Left hindlimb (tissue), 1 donor: ENCODE data around the gene CALCR.

Source experiments
- DNase-seq: peaks from one replicate; pipeline ENCODE4 v3.0.0-alpha.2; 2018

Gene CALCR

GRCh38 chr7:93442478-93443224 is 131.9 kb downstream of the CALCR start:
- no peak for DNase-seq

DNA sequence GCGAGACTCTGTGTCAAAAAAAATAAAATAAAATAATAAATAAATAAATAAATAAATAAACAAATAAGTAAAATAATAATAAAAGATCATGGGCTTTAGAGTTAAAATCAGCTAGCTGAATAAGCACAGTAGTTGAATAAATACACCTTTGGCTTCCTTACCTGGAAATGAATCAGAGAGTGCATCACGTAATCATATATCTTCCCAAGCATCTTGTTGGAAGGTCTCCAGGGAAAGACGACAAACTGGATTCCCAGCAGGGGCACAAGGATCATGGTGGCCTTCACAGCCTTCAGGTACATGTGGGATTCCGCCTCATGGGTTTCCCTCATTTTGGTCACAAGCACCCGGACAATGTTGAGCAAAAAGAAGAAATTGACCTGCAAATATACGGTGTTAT is 138.7 kb downstream of the CALCR start:
- no peak for DNase-seq

DNA sequence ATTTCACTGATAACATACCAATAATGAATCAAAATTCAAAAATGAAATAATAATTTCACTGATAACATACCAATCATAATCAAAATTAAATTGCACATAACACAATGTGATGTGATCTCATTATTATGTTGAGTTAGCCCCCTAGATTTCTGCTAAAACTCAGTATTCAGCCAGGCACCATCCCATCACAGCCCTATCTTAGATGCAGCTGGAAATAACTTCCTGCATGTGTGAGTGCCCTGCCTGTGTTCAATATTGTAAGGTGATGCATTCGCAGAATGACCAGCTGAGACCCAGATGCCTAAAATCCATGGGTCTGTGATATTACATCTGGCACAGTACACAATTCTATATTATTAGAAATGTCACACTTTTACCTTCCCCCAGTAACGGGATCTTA is 142.4 kb downstream of the CALCR start:
- DNase-seq, result no peak

DNA sequence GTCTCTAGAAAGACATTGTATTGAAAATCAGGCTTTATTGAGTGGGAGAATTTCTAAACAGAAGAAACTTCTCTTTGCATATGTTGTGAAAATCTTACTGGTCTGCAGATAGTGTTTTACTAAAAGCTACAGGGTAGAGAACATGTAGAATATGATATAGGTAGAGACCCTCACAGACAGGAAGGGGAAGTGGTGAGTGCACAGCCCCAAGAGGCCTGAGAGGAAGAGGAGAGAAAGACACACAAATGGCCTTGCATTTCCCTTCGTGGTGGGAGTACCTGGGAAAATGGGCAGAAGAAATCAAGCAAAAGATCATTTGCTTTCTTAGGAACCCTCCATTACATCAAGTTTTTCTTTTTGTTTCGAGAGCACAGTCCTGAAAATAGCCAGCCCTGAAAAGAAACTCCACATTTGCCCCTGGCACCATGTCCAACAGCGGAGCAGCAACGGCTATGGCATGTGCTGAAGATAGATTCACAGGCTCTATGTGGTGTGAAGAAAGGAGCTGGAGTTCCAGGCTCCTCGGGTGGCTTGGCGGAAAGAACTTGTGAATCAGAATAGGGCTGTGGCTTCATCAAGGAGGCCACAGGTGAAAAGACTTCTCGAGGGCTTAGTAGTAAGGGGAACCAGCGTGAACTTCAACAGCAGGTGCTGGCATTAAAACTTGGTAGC is 143.5 kb downstream of the CALCR start:
- DNase-seq, result no peak

GRCh38 chr7:93429563-93429962 is 145.0 kb downstream of the CALCR start:
- no peak for DNase-seq

DNA sequence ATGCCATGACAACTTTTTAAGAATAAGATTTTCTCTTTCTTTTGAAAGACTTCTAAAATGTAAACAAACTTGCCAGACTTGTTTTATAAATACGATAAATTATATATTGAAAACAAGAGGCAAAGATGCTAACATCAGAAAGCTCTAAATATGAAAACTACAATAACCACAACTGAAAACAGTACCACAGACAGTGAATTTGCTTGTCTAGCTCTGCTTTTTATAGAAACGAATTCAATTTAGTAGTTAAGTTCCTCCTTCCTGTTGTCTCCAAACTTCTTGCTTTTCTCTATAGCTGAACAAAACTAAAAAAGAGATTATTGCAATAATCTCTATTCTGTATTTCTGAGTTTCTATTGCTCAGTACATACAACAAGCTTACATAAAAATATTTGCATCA is 147.4 kb downstream of the CALCR start:
- no peak for DNase-seq

DNA sequence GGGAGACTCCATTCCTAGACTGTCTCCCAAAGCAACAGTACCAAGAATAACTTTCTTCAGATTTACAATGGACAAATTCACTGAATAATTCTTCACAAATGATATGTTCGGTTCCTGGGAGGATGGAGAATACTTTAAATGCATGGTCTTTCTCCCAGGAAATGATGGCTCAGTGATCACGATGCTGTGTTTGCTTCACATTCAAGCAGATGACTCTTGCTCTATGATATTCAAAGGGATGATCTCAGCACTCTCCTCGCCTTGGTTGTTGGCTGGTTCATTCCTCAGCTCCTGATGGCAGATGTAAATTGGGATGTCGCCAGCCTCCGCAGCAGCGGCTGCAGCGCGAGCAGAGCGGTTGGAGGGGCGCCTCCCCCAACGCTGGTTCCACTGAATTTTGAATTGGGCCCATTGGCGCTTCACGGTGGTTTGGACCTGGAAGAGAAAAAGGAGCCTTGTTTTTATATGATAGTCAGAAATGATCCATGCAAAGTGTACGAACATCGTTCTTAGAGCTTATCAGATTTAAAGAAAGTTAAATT is 148.3 kb downstream of the CALCR start:
- DNase-seq, result no peak

DNA sequence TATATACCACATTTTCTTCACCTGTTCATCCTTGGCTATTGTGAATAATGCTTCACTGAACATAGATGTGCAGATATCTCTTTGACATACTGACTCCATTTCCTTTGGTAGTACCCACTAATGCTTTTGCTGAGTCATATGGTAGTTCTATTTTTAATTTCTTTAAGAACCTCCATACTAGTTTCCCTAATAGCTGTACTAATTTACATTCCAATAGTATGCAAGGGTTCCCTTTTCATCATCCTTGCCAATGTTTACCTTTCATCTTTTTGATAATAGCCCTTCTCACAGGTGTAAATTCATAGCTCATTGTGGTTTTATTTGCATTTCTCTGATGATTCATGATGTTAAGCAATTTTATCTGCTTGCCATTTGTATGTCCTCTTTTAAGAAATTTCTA is 159.9 kb downstream of the CALCR start:
- no peak for DNase-seq

- DNase-seq, result no peak
These were observed 165.2 kb downstream of the CALCR start for GRCh38 chr7:93409324-93409723.

DNA sequence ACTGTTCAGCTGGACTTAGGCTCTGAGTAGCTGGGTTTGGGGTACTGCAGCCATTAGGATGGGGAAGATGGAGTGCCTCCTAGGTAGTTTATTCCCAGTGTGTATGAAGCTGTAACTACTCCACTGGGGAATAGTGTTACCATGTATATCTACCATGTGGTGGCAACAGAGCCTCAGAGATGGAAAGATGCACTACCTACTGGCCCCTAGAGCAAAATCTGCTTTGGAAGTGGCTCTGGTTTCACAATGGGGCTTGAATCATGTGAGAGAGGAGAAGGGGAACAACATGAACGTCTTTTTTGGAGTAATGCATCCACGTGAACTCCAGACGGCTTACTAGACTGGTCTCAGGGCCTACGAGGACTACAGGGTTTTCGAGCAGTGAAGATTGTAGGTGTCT is 167.3 kb downstream of the CALCR start:
- no peak for DNase-seq

DNA sequence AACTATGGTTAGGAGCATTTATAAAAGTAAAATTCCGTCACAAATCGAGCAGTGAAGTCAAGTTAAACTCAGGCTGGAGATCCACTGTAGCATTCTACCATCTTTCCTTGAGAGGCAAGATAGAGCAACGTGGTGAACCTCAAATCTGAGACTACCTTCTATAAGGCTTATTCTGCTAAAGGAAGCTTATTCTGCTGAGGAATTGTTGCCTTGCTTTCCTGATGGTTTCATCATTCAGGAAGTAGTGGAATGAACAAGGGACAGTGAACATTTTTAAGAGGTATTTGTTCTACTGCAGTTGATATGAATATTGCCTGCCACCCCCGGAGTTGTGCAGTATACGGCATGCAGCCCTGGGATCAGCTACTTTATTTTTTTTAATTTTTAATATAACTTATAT is 171.6 kb downstream of the CALCR start:
- DNase-seq, result no peak

GRCh38 chr7:93399642-93400041 is 174.9 kb downstream of the CALCR start:
- no peak for DNase-seq

- DNase-seq, result no peak
These were observed 181.5 kb downstream of the CALCR start for GRCh38 chr7:93392984-93393383.

- DNase-seq, result no peak
These were observed 183.9 kb downstream of the CALCR start for GRCh38 chr7:93390660-93391059.

- no peak for DNase-seq
These were observed 192.2 kb downstream of the CALCR start for GRCh38 chr7:93382362-93382761.

- DNase-seq, result no peak
These were observed 196.3 kb downstream of the CALCR start for GRCh38 chr7:93378131-93378760.

DNA sequence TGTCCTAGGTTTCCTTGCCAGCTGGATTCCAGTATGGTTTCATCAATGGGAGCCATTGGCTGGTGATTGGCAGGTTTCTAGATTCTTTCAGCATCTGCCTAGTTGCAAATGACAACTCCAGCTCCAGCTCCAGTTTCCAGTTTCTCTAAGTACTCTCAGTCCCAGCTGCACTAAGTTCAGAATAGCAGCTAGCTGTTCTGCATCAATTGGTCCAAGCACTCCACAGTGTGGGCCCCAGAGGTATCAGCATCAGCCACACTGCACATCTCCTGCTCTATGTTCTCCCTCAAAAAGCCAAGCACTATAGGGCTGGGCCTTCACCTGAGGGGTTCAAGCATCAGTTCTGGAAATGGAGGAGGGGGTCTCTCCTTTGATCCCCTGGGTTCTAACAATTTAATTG is 198.9 kb downstream of the CALCR start:
- DNase-seq, result no peak
